GM18870 (cell line): ENCODE results near the gene KCNMB3.
A peak's percentile ranks its signal among the peaks of the same experiment; 100 is the strongest.
"Not testable (repeated sequence)": the region's sequence is repeated elsewhere in the genome, so short reads cannot be mapped to it uniquely, and the experiment has no call there.

Experiments used
- ATAC-seq: cut with Tn5 transposase; IDR thresholded peaks from one replicate; pipeline ENCODE4 v1.9.1; 2021; ENCODE audit warnings: moderate library complexity; ENCODE audit not compliant: unreplicated experiment

The KCNMB3 gene

GRCh38 chr3:179265092-179265491, 14.2 kb upstream of the KCNMB3 start:
- no peak for ATAC-seq

- ATAC-seq = no peak
Observed at GRCh38 chr3:179264449-179264848, 13.5 kb upstream of the KCNMB3 start.

GRCh38 chr3:179263134-179263533, 12.2 kb upstream of the KCNMB3 start:
- no peak for ATAC-seq

- ATAC-seq = peak; percentile 49
Observed at GRCh38 chr3:179260949-179261765, 10.2 kb upstream of the KCNMB3 start.

- ATAC-seq = not testable (repeated sequence)
Observed at GRCh38 chr3:179259959-179260756, 9.2 kb upstream of the KCNMB3 start.

- no peak for ATAC-seq
Observed at GRCh38 chr3:179258820-179259219, 7.9 kb upstream of the KCNMB3 start.

- ATAC-seq = not testable (repeated sequence)
Observed at GRCh38 chr3:179257742-179258141, 6.8 kb upstream of the KCNMB3 start.

- ATAC-seq = no peak
Observed at GRCh38 chr3:179256813-179257212, 5.9 kb upstream of the KCNMB3 start.

- no peak for ATAC-seq
Observed at GRCh38 chr3:179247289-179248015, 3.5 kb downstream of the KCNMB3 start.

- no peak for ATAC-seq
Observed at GRCh38 chr3:179244878-179245277, 6.0 kb downstream of the KCNMB3 start.

GRCh38 chr3:179242859-179243258, 8.1 kb downstream of the KCNMB3 start:
- not testable (repeated sequence) for ATAC-seq

- ATAC-seq = not testable (repeated sequence)
Observed at GRCh38 chr3:179240299-179240698, 10.6 kb downstream of the KCNMB3 start.

- peak; percentile 82 for ATAC-seq
Observed at GRCh38 chr3:179236669-179237301, 14.1 kb downstream of the KCNMB3 start.

- no peak for ATAC-seq
Observed at GRCh38 chr3:179234199-179234598, 16.7 kb downstream of the KCNMB3 start.

GRCh38 chr3:179233043-179233442, 17.9 kb downstream of the KCNMB3 start:
- ATAC-seq = no peak

GRCh38 chr3:179229177-179229576, 21.7 kb downstream of the KCNMB3 start:
- ATAC-seq = no peak

- ATAC-seq = no peak
Observed at GRCh38 chr3:179227349-179227748, 23.6 kb downstream of the KCNMB3 start.

GRCh38 chr3:179224584-179224983, 26.3 kb downstream of the KCNMB3 start:
- no peak for ATAC-seq

GRCh38 chr3:179223548-179223947, 27.4 kb downstream of the KCNMB3 start:
- no peak for ATAC-seq

GRCh38 chr3:179218213-179218612, 32.7 kb downstream of the KCNMB3 start:
- ATAC-seq = not testable (repeated sequence)

GRCh38 chr3:179215550-179215949, 35.4 kb downstream of the KCNMB3 start:
- ATAC-seq = not testable (repeated sequence)
